ENCODE measurements around the gene CARMIL1.

GRCh38 chr6:25419879-25420278 is 140.7 kb downstream of the CARMIL1 start:
- TF ChIP-seq CREB5 (CRISPR knock-in tag; IDR thresholded peaks at IDR 0.05; ENCODE audit: low read depth) (no peak), SNAI2 (CRISPR knock-in tag; IDR thresholded peaks at IDR 0.05) (no peak), ESRRG (CRISPR knock-in tag; IDR thresholded peaks at IDR 0.05) (no peak), ZFP30 (CRISPR knock-in tag; IDR thresholded peaks at IDR 0.05) (no peak), GLIS3 (CRISPR knock-in tag; IDR thresholded peaks at IDR 0.05) (no peak), OSR1 (CRISPR knock-in tag; IDR thresholded peaks at IDR 0.05) (no peak), PATZ1 (CRISPR knock-in tag; IDR thresholded peaks at IDR 0.05; ENCODE audit: borderline replicate concordance) (no peak)
